Vagina (tissue), 2 donors: ENCODE measurements around the gene ZDHHC17. TPM values are rescaled to one million over a fixed set of nuclear protein-coding genes. Genes with fewer than 3 reads are reported as not detected.

ENCODE experiments used
- DNase-seq, 2 donors: peaks; one replicate each; pipeline ENCODE4 v3.0.0-alpha.2; 2017; ENCODE audit errors: extremely low spot score in 2 of 2
- H3K27ac ChIP-seq: fragments of 200-600 bp; sonication (generic); one replicate; pipeline ENCODE4 v1.5.1; 2019
- H3K27me3 ChIP-seq: fragments of 200-600 bp; sonication (generic); one replicate; pipeline ENCODE4 v1.5.1; 2019
- H3K36me3 ChIP-seq, 2 donors: fragments of 200-600 bp; sonication (generic); one replicate each; pipeline ENCODE4 v1.5.1; 2017 to 2019
- H3K4me1 ChIP-seq: fragments of 200-600 bp; sonication (generic); one replicate; pipeline ENCODE4 v1.5.1; 2019
- H3K4me3 ChIP-seq, 2 donors: fragments of 200-600 bp; sonication (generic); 1 replicate in 1 of 2; 2 replicates in 1 of 2; pipeline ENCODE4 v1.5.1; 2016 to 2019
- H3K9me3 ChIP-seq: fragments of 200-600 bp; sonication (generic); one replicate; pipeline ENCODE4 v1.5.1; 2019
- POLR2A ChIP-seq, 2 donors: fragments of 450-650 bp; IDR thresholded peaks; one replicate each; pipeline ENCODE4 v1.6.1; 2017; ENCODE audit warnings: antibody characterized with exemption in 2 of 2, mild to moderate bottlenecking in 2 of 2, moderate library complexity in 2 of 2
- POLR2AphosphoS5 ChIP-seq, 2 donors: sonication (generic); formaldehyde crosslinking; IDR thresholded peaks; one replicate each; pipeline ENCODE4 v1.9.0; 2017; ENCODE audit warnings: antibody characterized with exemption in 2 of 2, mild to moderate bottlenecking in 2 of 2, low read depth in 1 of 2; ENCODE audit not compliant: insufficient read depth in 1 of 2
- intact Hi-C: fragments of 100-400 bp; cut with DNase I; formaldehyde crosslinking; loops from one replicate; pipeline ENCODE4 v1.15.1; 2023
- total RNA-seq: library from RNA; depleted of rRNA; stranded (reverse); fragments of >200 nt; gene quantifications from one replicate; pipeline ENCODE4 v1.2.3, GENCODE V29; 2016
- TF ChIP-seq, protein P1 (sequence below), 3 experiments: fragments of 450-650 bp in 2 of 3; fragments of 200-600 bp in 1 of 3; sonication (generic) in 1 of 3; IDR thresholded peaks; one replicate each; pipeline ENCODE4 v1.5.1; 2017 to 2019; ENCODE audit warnings: antibody characterized with exemption in 3 of 3, mild to moderate bottlenecking in 2 of 3, moderate library complexity in 2 of 3

ZDHHC17 gene
- total RNA-seq, 1 donor from 2014 or later = 59.9 TPM

- H3K4me3 ChIP-seq = no peak overlapping the region
- no peak for DNase-seq
- H3K9me3 ChIP-seq = no peaks in the 10 kb centered on the region
- intact Hi-C loops = no loop called here
- H3K27me3 ChIP-seq = no peaks in the 10 kb centered on the region
- no peak overlapping the region for H3K27ac ChIP-seq
- TF ChIP-seq POLR2AphosphoS5 (IDR thresholded peaks at IDR 0.05; ENCODE audit: insufficient read depth in 1 of 2, low read depth in 1 of 2) = no peak
- TF ChIP-seq, protein P1, sequence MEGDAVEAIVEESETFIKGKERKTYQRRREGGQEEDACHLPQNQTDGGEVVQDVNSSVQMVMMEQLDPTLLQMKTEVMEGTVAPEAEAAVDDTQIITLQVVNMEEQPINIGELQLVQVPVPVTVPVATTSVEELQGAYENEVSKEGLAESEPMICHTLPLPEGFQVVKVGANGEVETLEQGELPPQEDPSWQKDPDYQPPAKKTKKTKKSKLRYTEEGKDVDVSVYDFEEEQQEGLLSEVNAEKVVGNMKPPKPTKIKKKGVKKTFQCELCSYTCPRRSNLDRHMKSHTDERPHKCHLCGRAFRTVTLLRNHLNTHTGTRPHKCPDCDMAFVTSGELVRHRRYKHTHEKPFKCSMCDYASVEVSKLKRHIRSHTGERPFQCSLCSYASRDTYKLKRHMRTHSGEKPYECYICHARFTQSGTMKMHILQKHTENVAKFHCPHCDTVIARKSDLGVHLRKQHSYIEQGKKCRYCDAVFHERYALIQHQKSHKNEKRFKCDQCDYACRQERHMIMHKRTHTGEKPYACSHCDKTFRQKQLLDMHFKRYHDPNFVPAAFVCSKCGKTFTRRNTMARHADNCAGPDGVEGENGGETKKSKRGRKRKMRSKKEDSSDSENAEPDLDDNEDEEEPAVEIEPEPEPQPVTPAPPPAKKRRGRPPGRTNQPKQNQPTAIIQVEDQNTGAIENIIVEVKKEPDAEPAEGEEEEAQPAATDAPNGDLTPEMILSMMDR (IDR thresholded peaks at IDR 0.05) = no peak
- no peak for TF ChIP-seq POLR2A (IDR thresholded peaks at IDR 0.05)
- peaks cover 34% of the 10 kb centered on the region for H3K4me1 ChIP-seq
- no peaks in the 10 kb centered on the region for H3K36me3 ChIP-seq
Observed at GRCh38 chr12:76881142-76881541, 117.2 kb downstream of the ZDHHC17 start.

- intact Hi-C loops = no loop called here
Observed at GRCh38 chr12:76882367-76882766, 118.5 kb downstream of the ZDHHC17 start.

GRCh38 chr12:76883151-76883550, 119.2 kb downstream of the ZDHHC17 start:
- no peaks in the 10 kb centered on the region for H3K9me3 ChIP-seq
- no peak for DNase-seq
- TF ChIP-seq POLR2A (IDR thresholded peaks at IDR 0.05) = no peak
- H3K4me1 ChIP-seq = peaks cover 14% of the 10 kb centered on the region
- no peaks in the 10 kb centered on the region for H3K27me3 ChIP-seq
- H3K4me3 ChIP-seq = no peak overlapping the region
- intact Hi-C loops = no loop called here
- no peaks in the 10 kb centered on the region for H3K36me3 ChIP-seq
- H3K27ac ChIP-seq = no peak overlapping the region

More at GRCh38 chr12:76882367-76882766, 118.5 kb downstream of the ZDHHC17 start:
- peaks cover 22% of the 10 kb centered on the region for H3K4me1 ChIP-seq
- no peaks in the 10 kb centered on the region for H3K27me3 ChIP-seq
- H3K9me3 ChIP-seq = no peaks in the 10 kb centered on the region
- no peak for DNase-seq
- H3K27ac ChIP-seq = no peak overlapping the region
- TF ChIP-seq POLR2A (IDR thresholded peaks at IDR 0.05) (no peak), POLR2AphosphoS5 (IDR thresholded peaks at IDR 0.05; ENCODE audit: insufficient read depth in 1 of 2, low read depth in 1 of 2) (no peak)
- TF ChIP-seq, protein P1 (IDR thresholded peaks at IDR 0.05) = no peak
- no peak overlapping the region for H3K4me3 ChIP-seq
- H3K36me3 ChIP-seq = no peaks in the 10 kb centered on the region

GRCh38 chr12:76883811-76884210, 119.9 kb downstream of the ZDHHC17 start:
- H3K27me3 ChIP-seq = no peaks in the 10 kb centered on the region
- no peak overlapping the region for H3K27ac ChIP-seq
- TF ChIP-seq, protein P1 (IDR thresholded peaks at IDR 0.05) = no peak
- TF ChIP-seq POLR2A (IDR thresholded peaks at IDR 0.05) = no peak
- TF ChIP-seq POLR2AphosphoS5 (IDR thresholded peaks at IDR 0.05; ENCODE audit: insufficient read depth in 1 of 2, low read depth in 1 of 2) = no peak
- no peaks in the 10 kb centered on the region for H3K9me3 ChIP-seq
- peaks cover 10% of the 10 kb centered on the region for H3K4me1 ChIP-seq
- intact Hi-C loops = no loop called here
- DNase-seq = no peak
- H3K36me3 ChIP-seq = no peaks in the 10 kb centered on the region
- H3K4me3 ChIP-seq = no peak overlapping the region

DNA sequence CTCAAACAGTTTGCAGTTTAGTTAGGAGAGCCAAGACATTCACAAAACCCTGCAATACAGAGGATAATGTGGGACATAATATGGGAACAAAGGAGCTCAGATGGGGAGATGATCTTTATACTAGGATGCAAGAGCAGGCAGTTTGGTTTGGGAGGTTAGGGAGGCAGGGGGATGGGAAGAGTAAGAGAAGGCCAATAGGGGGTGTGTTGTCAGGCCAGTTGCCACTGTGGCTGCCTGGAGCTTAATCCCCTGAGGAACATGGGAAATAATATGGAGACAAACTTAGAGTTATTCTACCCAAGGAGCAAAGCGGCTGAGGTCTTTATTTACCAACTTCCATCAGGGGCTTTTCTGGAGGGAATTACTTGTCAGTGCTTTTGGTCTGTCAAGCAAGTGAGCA, 124.9 kb downstream of the ZDHHC17 start:
- Histone ChIP-seq H3K4me3 (no peak overlapping the region), H3K4me1 (no peaks in the 10 kb centered on the region), H3K9me3 (no peaks in the 10 kb centered on the region), H3K27me3 (no peaks in the 10 kb centered on the region), H3K36me3 (no peaks in the 10 kb centered on the region), H3K27ac (no peak overlapping the region)
- DNase-seq = no peak
- TF ChIP-seq POLR2A (IDR thresholded peaks at IDR 0.05) (no peak), POLR2AphosphoS5 (IDR thresholded peaks at IDR 0.05; ENCODE audit: insufficient read depth in 1 of 2, low read depth in 1 of 2) (no peak)
- TF ChIP-seq, protein P1 (IDR thresholded peaks at IDR 0.05) = no peak
- intact Hi-C loops = no loop called here
